PFSK-1 (cell line): ENCODE measurements around the gene PHPT1.

Experiments
- FOXP2 ChIP-seq: optimal IDR thresholded peaks from 2 replicates; pipeline ENCODE3; 2011; ENCODE audit warnings: borderline replicate concordance, control low read depth, inconsistent platforms; ENCODE audit not compliant: insufficient read depth; ENCODE audit errors: extremely low read length, extremely low read depth
- POLR2AphosphoS5 ChIP-seq: IDR thresholded peaks from 2 replicates; pipeline ENCODE4 v1.6.1; 2012; ENCODE audit warnings: low read depth, mild to moderate bottlenecking, control low read depth, low read length, moderate library complexity
- REST ChIP-seq, 2 experiments: IDR thresholded peaks; 2 replicates each; pipeline versions ENCODE4 v1.6.1 to v1.8.0; 2011 to 2012; ENCODE audit warnings: low read depth in 2 of 2, low read length in 2 of 2, control low read depth in 1 of 2, inconsistent platforms in 1 of 2, mild to moderate bottlenecking in 1 of 2, moderate library complexity in 1 of 2; ENCODE audit not compliant: insufficient read depth in 1 of 2
- SIN3A ChIP-seq: IDR thresholded peaks from 2 replicates; pipeline ENCODE4 v1.6.1; 2012; ENCODE audit warnings: mild to moderate bottlenecking, low read length, moderate library complexity, borderline replicate concordance; ENCODE audit not compliant: insufficient read depth
- TAF1 ChIP-seq: IDR thresholded peaks from 2 replicates; pipeline ENCODE4 v1.6.1; 2012; ENCODE audit warnings: low read length, control low read depth, borderline replicate concordance; ENCODE audit not compliant: insufficient read depth

Gene PHPT1

DNA sequence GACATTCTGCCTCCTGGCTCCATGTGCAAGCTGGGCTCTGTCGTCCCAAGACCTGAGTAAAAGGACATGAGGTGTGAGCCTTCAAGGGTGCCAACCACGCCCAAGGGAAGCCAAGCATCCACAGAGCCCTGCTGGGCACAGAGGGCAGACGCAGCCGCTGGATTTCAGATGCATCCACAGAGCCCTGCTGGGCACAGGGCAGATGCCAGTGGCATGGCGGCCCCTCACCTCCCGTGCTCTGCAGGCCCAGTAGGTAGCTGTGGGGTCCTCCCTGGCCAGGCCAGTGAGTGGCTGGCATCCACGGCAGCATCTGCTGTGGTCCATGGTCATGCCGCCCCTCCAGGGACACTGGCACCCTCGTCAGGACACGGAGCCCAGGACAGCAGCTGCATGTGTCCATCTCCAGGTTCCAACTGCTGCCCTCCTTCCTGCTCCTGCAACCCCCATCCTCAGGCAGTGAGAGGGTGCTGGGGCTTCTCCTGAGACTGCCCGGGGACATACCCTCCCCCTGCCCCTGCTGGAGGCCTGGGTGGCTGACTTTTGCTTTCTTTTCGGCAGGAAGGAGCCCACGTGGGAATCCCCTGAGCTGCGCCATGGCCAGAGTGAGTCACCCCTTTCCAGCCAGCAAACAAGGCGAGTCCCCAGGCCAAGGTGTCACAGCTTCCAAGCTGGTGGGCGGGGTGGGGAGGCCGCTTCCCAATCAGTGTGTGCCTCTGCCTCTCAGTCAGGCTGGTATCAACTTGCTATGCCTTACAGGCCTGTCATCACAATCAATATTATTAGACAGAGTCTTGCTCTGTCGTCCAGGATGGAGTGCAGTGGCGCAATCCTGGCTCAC is 33.1 kb downstream of the PHPT1 start:
- TF ChIP-seq FOXP2 (peak; percentile 29), REST (IDR thresholded peaks at IDR 0.05; ENCODE audit: insufficient read depth in 1 of 2, low read depth in 2 of 2, low read length in 2 of 2) (no peak)

- TF ChIP-seq TAF1 (0 out of 2 replicates have a peak, but pooled peaks have one; percentile 24), REST (IDR thresholded peaks at IDR 0.05; ENCODE audit: insufficient read depth in 1 of 2, low read depth in 2 of 2, low read length in 2 of 2) (no peak), SIN3A (no peak), FOXP2 (no peak), POLR2AphosphoS5 (peak; percentile 60)
These were observed 36.9 kb downstream of the PHPT1 start, which contains the start of gene TRAF2 for GRCh38 chr9:136885950-136886578. TSS of gene TRAF2 (plus strand) at chr9:136886516. CDS start at chr9:136898741, 12,225 bp downstream.

- TF ChIP-seq FOXP2 (peak; percentile 12), REST (IDR thresholded peaks at IDR 0.05; ENCODE audit: insufficient read depth in 1 of 2, low read depth in 2 of 2, low read length in 2 of 2) (no peak)
These were observed 37.7 kb downstream of the PHPT1 start for GRCh38 chr9:136886610-136887597.

DNA sequence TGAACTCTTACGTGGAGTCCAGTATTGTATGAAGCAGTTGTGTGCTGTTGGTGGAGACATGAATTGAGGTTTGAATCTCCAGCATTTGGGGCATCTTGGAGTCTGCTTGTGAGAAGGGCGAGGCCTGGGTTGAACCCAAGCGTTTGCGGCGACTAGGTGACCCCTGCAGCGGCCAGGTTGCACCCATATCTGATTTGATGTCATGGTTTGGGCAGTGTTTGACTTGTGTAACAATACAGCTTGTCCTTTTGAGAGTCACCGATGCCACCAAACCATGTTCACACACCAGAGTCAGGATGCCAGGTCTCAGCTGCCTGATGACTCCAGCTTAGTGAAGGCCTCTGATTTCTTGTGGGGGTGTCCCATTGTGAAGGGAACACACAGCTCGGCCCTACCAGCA is 39.2 kb downstream of the PHPT1 start:
- TF ChIP-seq TAF1 = no peak
- TF ChIP-seq REST (IDR thresholded peaks at IDR 0.05; ENCODE audit: insufficient read depth in 1 of 2, low read depth in 2 of 2, low read length in 2 of 2) = no peak
- TF ChIP-seq POLR2AphosphoS5 = no peak
- no peak for TF ChIP-seq SIN3A
- TF ChIP-seq FOXP2 = no peak
